Osteoblast (primary cell): ENCODE measurements around the gene ZSCAN9. TPM values are rescaled to one million over a fixed set of nuclear protein-coding genes. Genes with fewer than 3 reads are reported as not detected.

Experiments
- DNase-seq: peaks from one replicate; pipeline ENCODE4 v3.0.0; 2011; ENCODE audit warnings: low spot score, mixed read lengths; ENCODE audit not compliant: insufficient read length; ENCODE audit errors: missing footprints
- H2AFZ ChIP-seq: 2 replicates; pipeline ENCODE4 v1.6.0; 2011; ENCODE audit warnings: mild to moderate bottlenecking, low read length
- H3K27ac ChIP-seq: 2 replicates; pipeline ENCODE4 v1.5.1; 2011; ENCODE audit warnings: mild to moderate bottlenecking, low read depth, low read length, moderate library complexity
- H3K27me3 ChIP-seq: 2 replicates; pipeline ENCODE4 v1.6.0; 2012; ENCODE audit warnings: mild to moderate bottlenecking, control low read depth, inconsistent platforms, low read length, moderate library complexity; ENCODE audit not compliant: insufficient read depth
- H3K36me3 ChIP-seq: 2 replicates; pipeline ENCODE4 v1.5.1; 2011; ENCODE audit warnings: mild to moderate bottlenecking, low read length, control low read depth, moderate library complexity; ENCODE audit not compliant: insufficient read depth
- H3K4me1 ChIP-seq: 2 replicates; pipeline ENCODE4 v1.5.1; 2011; ENCODE audit warnings: mild to moderate bottlenecking, low read length, control low read depth, moderate library complexity; ENCODE audit not compliant: insufficient read depth
- H3K4me2 ChIP-seq: 2 replicates; pipeline ENCODE4 v1.6.0; 2011; ENCODE audit warnings: mild to moderate bottlenecking, low read length; ENCODE audit not compliant: insufficient read depth
- H3K4me3 ChIP-seq: fragments of 200-600 bp; sonication (generic); 3 replicates; pipeline ENCODE4 v1.5.1; 2012; ENCODE audit warnings: mild to moderate bottlenecking, low read length, inconsistent platforms; ENCODE audit not compliant: insufficient read depth
- H3K79me2 ChIP-seq: 2 replicates; pipeline ENCODE4 v1.6.0; 2012; ENCODE audit warnings: mild to moderate bottlenecking, low read length, control low read depth, inconsistent platforms; ENCODE audit not compliant: insufficient read depth
- H3K9me3 ChIP-seq: 2 replicates; pipeline ENCODE4 v1.5.1; 2011; ENCODE audit warnings: low read depth, low read length, control low read depth
- H4K20me1 ChIP-seq: 2 replicates; pipeline ENCODE4 v1.6.0; 2012; ENCODE audit warnings: mild to moderate bottlenecking, low read length, control low read depth; ENCODE audit not compliant: insufficient read depth
- total RNA-seq: library from RNA; depleted of rRNA; stranded (reverse); fragments of >200 nt; gene quantifications from 2 replicates; pipeline ENCODE4 v1.2.3, GENCODE V29; 2012
- TF ChIP-seq, protein P1 (sequence below): IDR thresholded peaks from 2 replicates; pipeline ENCODE4 v1.5.1; 2011; ENCODE audit warnings: mild to moderate bottlenecking, low read depth, low read length, moderate library complexity; ENCODE audit errors: extremely low read depth

ZSCAN9 gene
- total RNA-seq, 1 donor = 10.9 TPM

DNA sequence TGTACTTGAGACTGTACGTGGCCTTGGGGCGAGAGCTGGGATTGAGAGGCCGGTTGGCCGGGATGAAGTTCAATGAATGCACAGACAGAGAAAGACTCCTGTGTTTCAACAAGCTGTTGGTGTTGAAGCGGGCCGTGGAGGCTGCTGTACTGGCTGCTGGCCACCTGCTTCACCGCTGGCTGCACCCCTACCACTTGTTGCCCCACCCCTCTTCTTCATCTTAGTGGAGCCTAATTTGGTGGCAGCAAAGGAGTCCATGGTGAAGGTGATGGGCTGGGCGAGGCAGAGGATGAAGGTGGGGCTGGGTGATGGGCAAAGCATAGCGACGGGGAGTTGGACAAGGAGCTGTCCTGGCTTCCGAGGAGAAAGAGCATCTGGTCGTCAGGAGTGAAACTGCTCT is 7.2 kb upstream of the ZSCAN9 start:
- Histone ChIP-seq H3K27ac (no peak overlapping the region), H3K79me2 (no peaks in the 10 kb centered on the region), H3K27me3 (peaks cover 29% of the 10 kb centered on the region), H3K4me1 (peaks cover 8% of the 10 kb centered on the region), H3K36me3 (no peaks in the 10 kb centered on the region), H3K4me3 (peak overlapping the region; percentile 76), H3K4me2 (peak overlapping the region; percentile 89), H3K9me3 (no peaks in the 10 kb centered on the region), H2AFZ (peak overlapping the region; percentile 90), H4K20me1 (no peaks in the 10 kb centered on the region)
- no peak for DNase-seq
- TF ChIP-seq, protein P1, sequence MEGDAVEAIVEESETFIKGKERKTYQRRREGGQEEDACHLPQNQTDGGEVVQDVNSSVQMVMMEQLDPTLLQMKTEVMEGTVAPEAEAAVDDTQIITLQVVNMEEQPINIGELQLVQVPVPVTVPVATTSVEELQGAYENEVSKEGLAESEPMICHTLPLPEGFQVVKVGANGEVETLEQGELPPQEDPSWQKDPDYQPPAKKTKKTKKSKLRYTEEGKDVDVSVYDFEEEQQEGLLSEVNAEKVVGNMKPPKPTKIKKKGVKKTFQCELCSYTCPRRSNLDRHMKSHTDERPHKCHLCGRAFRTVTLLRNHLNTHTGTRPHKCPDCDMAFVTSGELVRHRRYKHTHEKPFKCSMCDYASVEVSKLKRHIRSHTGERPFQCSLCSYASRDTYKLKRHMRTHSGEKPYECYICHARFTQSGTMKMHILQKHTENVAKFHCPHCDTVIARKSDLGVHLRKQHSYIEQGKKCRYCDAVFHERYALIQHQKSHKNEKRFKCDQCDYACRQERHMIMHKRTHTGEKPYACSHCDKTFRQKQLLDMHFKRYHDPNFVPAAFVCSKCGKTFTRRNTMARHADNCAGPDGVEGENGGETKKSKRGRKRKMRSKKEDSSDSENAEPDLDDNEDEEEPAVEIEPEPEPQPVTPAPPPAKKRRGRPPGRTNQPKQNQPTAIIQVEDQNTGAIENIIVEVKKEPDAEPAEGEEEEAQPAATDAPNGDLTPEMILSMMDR = no peak

DNA sequence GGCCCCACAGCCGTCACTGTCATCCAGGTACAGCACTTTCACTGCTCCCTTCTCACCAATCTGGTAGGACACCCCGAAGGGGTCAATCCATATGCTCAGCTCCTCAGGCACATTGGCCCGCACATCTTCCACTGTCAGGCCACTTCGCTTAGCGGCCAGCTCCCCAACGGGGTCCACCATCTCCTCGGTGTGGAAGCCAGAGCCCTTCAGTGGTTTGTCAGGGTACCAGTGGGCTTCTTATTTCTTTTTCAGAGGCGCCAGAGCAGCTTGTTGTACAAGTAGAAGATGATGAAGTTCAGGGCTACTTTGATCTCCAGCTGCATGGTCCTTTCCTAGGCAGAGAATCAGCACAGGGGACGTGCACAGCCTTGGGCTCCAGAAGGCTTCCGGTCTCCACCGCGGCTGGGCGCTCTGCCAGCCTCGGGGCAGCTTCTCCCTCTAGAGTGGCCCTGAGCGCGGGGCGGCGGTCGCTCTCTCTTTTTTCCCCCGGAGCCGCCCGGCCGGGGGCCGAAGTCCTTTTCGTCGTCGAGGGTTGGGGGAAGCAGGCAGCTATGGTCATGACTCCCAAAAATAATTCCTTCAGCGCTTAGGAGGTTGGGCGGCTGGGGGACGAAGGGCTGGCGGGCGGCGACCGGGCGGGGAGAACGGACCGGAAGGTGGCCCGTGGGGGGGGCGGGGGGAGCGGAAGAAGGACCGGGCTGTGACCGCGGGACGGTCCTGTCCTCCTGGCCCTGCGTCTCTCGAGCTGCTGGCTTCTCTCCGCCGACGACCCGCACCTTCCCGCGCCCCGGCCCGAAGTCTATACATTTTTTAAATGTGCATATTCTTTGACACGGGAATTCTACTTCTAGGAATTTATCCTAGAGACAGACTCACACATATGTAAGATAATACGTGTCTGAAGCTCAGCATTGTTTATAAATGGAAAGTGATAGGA is 6.5 kb upstream of the ZSCAN9 start:
- Histone ChIP-seq H3K4me3 (peak overlapping the region; percentile 76), H3K27me3 (peaks cover 30% of the 10 kb centered on the region), H3K79me2 (no peaks in the 10 kb centered on the region), H3K4me2 (peak overlapping the region; percentile 89), H4K20me1 (no peaks in the 10 kb centered on the region), H3K4me1 (peaks cover 8% of the 10 kb centered on the region), H3K36me3 (no peaks in the 10 kb centered on the region), H3K9me3 (no peaks in the 10 kb centered on the region), H3K27ac (no peak overlapping the region), H2AFZ (peak overlapping the region; percentile 90)
- TF ChIP-seq, protein P1 = no peak
- DNase-seq = peak; percentile 89

DNA sequence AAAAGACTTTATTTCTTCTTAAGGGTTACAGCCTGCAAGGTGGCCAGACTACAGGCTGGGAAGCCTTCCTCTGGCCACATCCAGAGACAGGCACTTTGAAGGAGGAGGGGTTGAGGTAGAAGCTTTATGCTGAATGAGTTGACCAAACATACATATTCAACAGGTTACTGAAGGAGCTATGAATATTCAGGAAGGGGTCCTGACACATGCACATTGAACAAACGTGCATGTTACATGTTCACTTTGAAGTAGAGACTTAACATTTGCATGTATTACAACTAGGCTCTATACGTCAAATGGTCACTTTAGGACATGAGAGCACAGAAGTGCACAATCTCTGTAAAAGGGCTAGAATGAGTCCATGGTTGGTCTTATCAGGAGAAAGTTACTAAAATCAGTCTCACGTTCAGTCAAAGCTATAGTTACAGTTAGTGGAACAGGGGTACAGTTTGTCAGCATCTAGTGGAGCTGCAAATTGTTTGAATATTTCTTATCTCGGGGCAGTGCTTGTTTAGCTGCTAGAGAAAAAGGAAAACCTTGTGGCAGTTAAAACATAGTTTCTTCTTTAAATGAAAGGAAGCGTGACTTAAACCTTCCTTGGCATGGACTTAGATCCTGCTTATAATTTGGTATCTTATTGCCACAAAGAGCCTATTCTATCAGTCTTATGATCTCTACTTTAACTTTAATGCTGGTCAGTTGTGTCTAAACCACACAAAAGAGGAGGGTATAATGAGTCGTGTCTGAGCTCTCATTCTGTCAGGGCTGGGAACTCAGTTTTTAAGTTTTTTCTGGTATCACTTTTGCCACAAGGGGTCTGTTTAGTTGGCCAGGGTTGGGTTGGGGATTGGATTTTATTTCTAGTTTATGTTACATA is 4.6 kb upstream of the ZSCAN9 start:
- H3K79me2 ChIP-seq = no peaks in the 10 kb centered on the region
- TF ChIP-seq, protein P1 = no peak
- no peak overlapping the region for H3K4me2 ChIP-seq
- no peak overlapping the region for H3K27ac ChIP-seq
- no peak overlapping the region for H3K4me3 ChIP-seq
- H2AFZ ChIP-seq = peak overlapping the region; percentile 5
- DNase-seq = no peak
- H3K9me3 ChIP-seq = no peaks in the 10 kb centered on the region
- H3K36me3 ChIP-seq = no peaks in the 10 kb centered on the region
- H3K27me3 ChIP-seq = peaks cover 23% of the 10 kb centered on the region
- H4K20me1 ChIP-seq = no peaks in the 10 kb centered on the region
- peaks cover 13% of the 10 kb centered on the region for H3K4me1 ChIP-seq
